Activated CD8-positive, alpha-beta memory T cell treated with anti-CD3 and anti-CD28 coated beads, Interleukin-2, amount 50 U/mL, for 24 hours (primary cell): Measurements from ENCODE around the gene NIPAL4.
"Not testable (repeated sequence)": the region's sequence is repeated elsewhere in the genome, so short reads cannot be mapped to it uniquely, and the experiment has no call there.

ENCODE experiments used
- DNase-seq: peaks from one replicate; pipeline ENCODE4 v3.0.0-alpha.2; 2020; ENCODE audit errors: extremely low read depth

The NIPAL4 gene

GRCh38 chr5:157459715-157460599, at the start of gene NIPAL4:
Gene NIPAL4 (plus strand): TSS chr5:157460213. CDS start chr5:157460321, 108 bp downstream.
- DNase-seq = no peak

- DNase-seq = no peak
These were observed 44.2 kb upstream of the NIPAL4 start for GRCh38 chr5:157415838-157416237.

GRCh38 chr5:157419521-157419920, 40.5 kb upstream of the NIPAL4 start:
- DNase-seq = not testable (repeated sequence)

GRCh38 chr5:157429920-157430319, 30.1 kb upstream of the NIPAL4 start:
- DNase-seq = not testable (repeated sequence)

- DNase-seq = no peak
These were observed 28.3 kb upstream of the NIPAL4 start for GRCh38 chr5:157431544-157432200.

GRCh38 chr5:157434096-157434495, 25.9 kb upstream of the NIPAL4 start:
- no peak for DNase-seq

GRCh38 chr5:157443041-157443549, 16.9 kb upstream of the NIPAL4 start:
- no peak for DNase-seq

- DNase-seq = no peak
These were observed 15.8 kb upstream of the NIPAL4 start for GRCh38 chr5:157444224-157444623.

- DNase-seq = no peak
These were observed 14.1 kb upstream of the NIPAL4 start for GRCh38 chr5:157445745-157446411.

GRCh38 chr5:157446412-157446935, 13.5 kb upstream of the NIPAL4 start:
- DNase-seq = no peak

- DNase-seq = no peak
These were observed 12.8 kb upstream of the NIPAL4 start for GRCh38 chr5:157447201-157447637.

- no peak for DNase-seq
These were observed 10.8 kb upstream of the NIPAL4 start for GRCh38 chr5:157449011-157449723.

- DNase-seq = no peak
These were observed 10.0 kb upstream of the NIPAL4 start for GRCh38 chr5:157450024-157450423.

- no peak for DNase-seq
These were observed 8.2 kb upstream of the NIPAL4 start for GRCh38 chr5:157451806-157452205.

- no peak for DNase-seq
These were observed 5.7 kb upstream of the NIPAL4 start for GRCh38 chr5:157454273-157454672.

GRCh38 chr5:157455057-157455456, 5.0 kb upstream of the NIPAL4 start:
- no peak for DNase-seq

- no peak for DNase-seq
These were observed 3.7 kb upstream of the NIPAL4 start for GRCh38 chr5:157456301-157456700.

- DNase-seq = no peak
These were observed 2.6 kb upstream of the NIPAL4 start for GRCh38 chr5:157457391-157457790.

GRCh38 chr5:157458835-157459234, 1.2 kb upstream of the NIPAL4 start:
- DNase-seq = no peak

GRCh38 chr5:157460921-157461792, 1.1 kb downstream of the NIPAL4 start:
- no peak for DNase-seq
